Measurements from ENCODE around the gene CFAP46. TPM values are rescaled to one million over a fixed set of nuclear protein-coding genes. Genes with fewer than 3 reads are reported as not detected.
A peak's percentile ranks its signal among the peaks of the same experiment; 100 is the strongest.

CFAP46 gene
- total and polyA plus RNA-seq, 2 of the 8 experiments (the other 6 are each of a cell fraction or from before 2014, with no cell fraction given) = 2.6 to 4.8 TPM

DNA sequence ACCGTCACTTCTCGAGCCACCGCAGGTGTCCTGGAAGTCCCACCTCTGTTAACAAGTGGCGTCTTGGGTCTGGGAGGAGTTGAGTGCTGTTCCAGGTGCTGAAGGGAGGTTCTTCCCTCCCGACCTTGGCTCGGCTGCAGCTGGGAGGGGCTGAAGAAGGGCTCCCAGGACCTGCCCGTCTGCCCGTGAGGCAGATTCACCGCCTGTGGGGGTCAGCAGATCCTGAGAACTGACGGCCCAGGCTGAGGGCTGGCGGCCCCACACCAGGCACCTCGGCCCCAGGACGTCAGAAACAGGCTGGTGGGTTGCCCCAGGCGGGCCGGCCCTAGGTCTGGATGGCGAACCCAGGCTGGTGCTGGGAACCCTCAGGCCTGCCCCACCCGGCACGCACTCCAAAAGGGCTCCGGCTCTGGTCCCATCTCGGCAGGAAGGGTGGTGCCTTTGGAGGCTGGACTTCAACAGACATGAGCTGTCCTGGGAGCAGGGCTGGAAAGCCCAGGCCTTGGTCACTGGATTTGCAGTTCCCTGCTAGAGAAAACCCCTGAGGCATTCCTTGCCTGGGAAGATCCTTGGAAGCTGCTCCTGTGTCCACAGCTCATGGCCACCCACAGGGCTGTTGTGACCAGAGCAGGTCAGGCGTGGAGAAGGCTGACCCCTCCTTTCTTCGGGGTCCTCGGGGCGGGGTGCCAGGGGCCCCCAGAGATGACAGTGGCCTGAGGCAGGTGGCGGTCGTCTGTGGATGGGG lies 42.6 kb upstream of the CFAP46 start:
- no peak for TF ChIP-seq SAP30 (IDR thresholded peaks at IDR 0.05; ENCODE audit: insufficient read depth, insufficient replicate concordance, low read length)
- peak; percentile 2 to 20; a peak in 2 of 4 replicates for TF ChIP-seq RAD21 (IDR thresholded peaks at IDR 0.05 in 1 of 2, conservative IDR thresholded peaks at IDR 0.05 in 1 of 2; ENCODE audit: low read depth in 2 of 2, low read length in 2 of 2)
- TF ChIP-seq GABPA (IDR thresholded peaks at IDR 0.05; ENCODE audit: borderline replicate concordance, insufficient read depth, low read length) = 0 out of 2 replicates have a peak, but pooled peaks have one; percentile 15
- TF ChIP-seq SP2 (IDR thresholded peaks at IDR 0.05; ENCODE audit: low read length) = no peak
- Histone ChIP-seq H3K18ac (ENCODE audit: extremely low read depth, low read length) (no peak overlapping the region), H2BK15ac (ENCODE audit: low read length) (no peak overlapping the region), H3K14ac (ENCODE audit: insufficient read length) (no peak overlapping the region), H2BK5ac (ENCODE audit: low read depth, low read length) (no peak overlapping the region), H3K4me2 (ENCODE audit: insufficient read depth in 1 of 2, low read depth in 2 of 2, low read length in 2 of 2) (no peak overlapping the region), H3K9me3 (ENCODE audit: insufficient read depth in 2 of 2, low read depth in 1 of 2, low read length in 1 of 2) (no peaks in the 10 kb centered on the region), H3K27me3 (replicated peaks in 1 of 4; ENCODE audit: control insufficient read depth in 3 of 4, extremely low read depth in 1 of 4, insufficient read depth in 3 of 4, low read length in 3 of 4) (no peaks in the 10 kb centered on the region), H2BK120ac (replicated peaks; ENCODE audit: low read depth, low read length) (no peak overlapping the region), H4K20me1 (replicated peaks in 1 of 2; ENCODE audit: control insufficient read depth in 1 of 2, insufficient read depth in 2 of 2, low read length in 2 of 2) (no peaks in the 10 kb centered on the region), H4K91ac (replicated peaks; ENCODE audit: insufficient read length, low read length) (no peak overlapping the region), H3K36me3 (ENCODE audit: control insufficient read depth in 2 of 4, insufficient read depth in 4 of 4, low read length in 3 of 4) (no peaks in the 10 kb centered on the region), H3K4ac (replicated peaks; ENCODE audit: insufficient read length, low read depth, low read length) (no peak overlapping the region), H2AK5ac (ENCODE audit: low read depth, low read length) (no peak overlapping the region), H3K79me1 (ENCODE audit: low read depth, low read length) (no peaks in the 10 kb centered on the region), H3K9ac (replicated peaks in 1 of 4; ENCODE audit: extremely low read depth in 1 of 4, low read depth in 3 of 4, low read length in 3 of 4) (no peak overlapping the region), H4K8ac (ENCODE audit: extremely low read depth, insufficient read depth, low read length) (no peak overlapping the region; the same call in 1 of the 2 replicates), H2AFZ (ENCODE audit: low read length) (no peak overlapping the region), H4K5ac (ENCODE audit: insufficient read length, low read depth, low read length) (no peak overlapping the region), H3K4me3 (ENCODE audit: extremely low read depth in 1 of 4, insufficient read depth in 2 of 4, low read depth in 3 of 4, low read length in 4 of 4) (no peak overlapping the region), H3K4me1 (replicated peaks in 1 of 4; ENCODE audit: control insufficient read depth in 3 of 4, insufficient read depth in 4 of 4, low read length in 3 of 4) (peaks cover 0 to 9% (median 1%) of the 10 kb centered on the region in 4 experiments; a peak in 1 of 7 replicates), H2BK12ac (ENCODE audit: low read depth, low read length) (no peak overlapping the region), H3K56ac (replicated peaks; ENCODE audit: insufficient read length, low read depth, low read length) (no peak overlapping the region), H3K27ac (ENCODE audit: low read depth, low read length) (no peak overlapping the region), H3K23ac (ENCODE audit: insufficient read length) (no peak overlapping the region), H3K23me2 (ENCODE audit: low read depth, low read length) (no peaks in the 10 kb centered on the region), H3K79me2 (ENCODE audit: control insufficient read depth in 1 of 2, insufficient read depth in 2 of 2, low read length in 2 of 2) (no peaks in the 10 kb centered on the region), H2BK20ac (ENCODE audit: low read length) (no peak overlapping the region)
- FAIRE-seq (no peak), DNase-seq (ENCODE audit: low read depth in 1 of 2, low spot score in 2 of 2) (peak in 1 of 2 experiments; percentile 65)
- POLR2A ChIA-PET (ENCODE audit: partially characterized antibody) = interaction anchor here (0.6 to 1.7 kb wide), 2 partner anchors 23 to 471 kb away, joined by 3 to 5 read pairs; no protein-coding TSS in a partner anchor
- CTCF ChIA-PET (ENCODE audit: partially characterized antibody) = interaction anchor here (0.9 to 3.3 kb wide), 6 partner anchors 38 to 140 kb away, joined by 3 to 9 read pairs (median 4); no protein-coding TSS in a partner anchor
- 72% methylated on average over 25 of the region's 26 CpGs; no CpG with 5 or more reads in 1 of the 2 experiments for WGBS, 2 experiments (ENCODE audit: extremely low coverage in 1 of 2, insufficient coverage in 1 of 2, insufficient read length in 1 of 2, insufficient replicate concordance in 2 of 2, low coverage in 1 of 2, low lambda C conversion rate in 2 of 2, missing lambda C conversion rate in 1 of 2)
